HG02981 (cell line): ENCODE measurements around the gene PIK3CA.
"Not testable (repeated sequence)": the region's sequence is repeated elsewhere in the genome, so short reads cannot be mapped to it uniquely, and the experiment has no call there.

Source experiments
- ATAC-seq: cut with Tn5 transposase; IDR thresholded peaks from one replicate; pipeline ENCODE4 v1.9.1; 2021; ENCODE audit warnings: mild to moderate bottlenecking, moderate library complexity; ENCODE audit not compliant: unreplicated experiment

PIK3CA gene

DNA sequence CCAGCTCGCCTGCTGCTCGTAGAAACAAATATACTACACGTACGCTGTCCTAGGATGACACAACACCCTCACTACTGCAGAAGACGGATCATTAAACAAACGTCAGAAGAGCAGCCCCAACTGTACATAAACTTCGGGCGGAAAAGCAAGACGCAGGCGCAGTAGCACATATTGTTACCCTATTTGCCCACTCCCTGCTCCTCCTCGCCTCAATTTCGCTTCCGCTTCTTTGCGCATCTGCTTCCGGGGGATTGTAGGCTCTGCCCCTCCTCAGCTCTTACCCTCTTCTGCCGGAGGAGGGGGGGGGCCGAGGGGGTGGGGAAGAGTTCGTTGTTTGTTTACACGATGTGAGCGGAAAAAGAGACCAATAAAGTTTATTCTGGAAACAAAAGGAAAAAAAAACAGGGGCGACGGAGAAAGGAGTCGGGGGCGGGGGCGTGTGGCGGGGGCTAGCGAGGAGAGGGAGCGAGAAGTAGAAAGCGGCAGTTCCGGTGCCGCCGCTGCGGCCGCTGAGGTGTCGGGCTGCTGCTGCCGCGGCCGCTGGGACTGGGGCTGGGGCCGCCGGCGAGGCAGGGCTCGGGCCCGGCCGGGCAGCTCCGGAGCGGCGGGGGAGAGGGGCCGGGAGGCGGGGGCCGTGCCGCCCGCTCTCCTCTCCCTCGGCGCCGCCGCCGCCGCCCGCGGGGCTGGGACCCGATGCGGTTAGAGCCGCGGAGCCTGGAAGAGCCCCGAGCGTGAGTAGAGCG is at the start of gene PIK3CA:
Gene PIK3CA (plus strand): TSS at position 485 of the 743 bp plus-strand sequence. CDS start 50,469 bp downstream, outside the sequence.
- peak; percentile 75 for ATAC-seq

DNA sequence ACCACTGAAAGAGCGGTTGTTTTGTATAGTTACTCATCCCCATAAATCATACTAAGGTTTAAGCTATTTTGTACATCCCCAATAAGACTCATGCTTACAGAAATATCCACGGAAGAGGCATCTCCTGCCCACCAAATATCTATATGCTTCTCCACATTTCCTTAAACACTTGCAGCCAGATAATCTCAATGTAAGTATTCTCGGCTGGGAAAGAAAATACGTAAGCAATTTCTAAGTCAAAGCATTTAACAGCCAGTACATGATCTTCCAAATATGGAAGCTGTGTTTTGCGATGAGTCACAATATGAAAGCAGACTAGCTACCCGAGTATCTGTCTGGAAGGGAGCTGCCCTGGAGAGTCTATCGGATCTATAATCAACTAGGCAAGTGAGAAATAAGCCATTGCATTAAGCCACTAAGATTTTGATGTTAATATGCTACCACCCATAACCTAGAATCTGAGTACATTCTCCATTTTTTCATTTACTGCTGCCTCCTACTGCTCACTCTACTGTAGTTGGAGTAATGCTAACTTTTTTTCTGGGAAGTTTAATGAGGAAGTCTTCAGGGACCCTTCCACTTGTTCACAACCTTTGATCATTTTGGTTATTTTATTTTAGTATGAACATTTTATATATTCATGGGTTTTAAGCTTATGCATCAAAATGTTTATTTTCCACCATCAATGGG is 49.6 kb upstream of the PIK3CA start:
- no peak for ATAC-seq

DNA sequence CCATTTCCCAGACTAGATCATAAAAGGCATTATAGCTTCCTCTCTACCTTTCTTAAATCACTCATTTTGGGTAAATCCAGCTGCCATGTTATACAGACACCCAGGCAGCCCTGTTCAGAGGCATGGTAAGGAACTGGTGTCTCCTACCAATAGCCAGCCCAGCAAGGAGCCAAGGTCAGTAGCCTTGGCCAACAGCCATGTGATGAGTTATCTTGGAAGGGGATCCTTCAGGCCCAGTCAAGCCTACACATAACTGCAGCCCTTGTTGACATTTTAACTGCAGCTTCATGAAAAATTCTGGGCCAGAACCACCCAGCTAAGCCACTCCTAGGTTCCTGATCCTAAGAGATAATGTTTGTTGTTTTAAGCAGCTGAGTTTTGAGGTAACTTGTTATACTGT is 47.5 kb upstream of the PIK3CA start:
- ATAC-seq = no peak

DNA sequence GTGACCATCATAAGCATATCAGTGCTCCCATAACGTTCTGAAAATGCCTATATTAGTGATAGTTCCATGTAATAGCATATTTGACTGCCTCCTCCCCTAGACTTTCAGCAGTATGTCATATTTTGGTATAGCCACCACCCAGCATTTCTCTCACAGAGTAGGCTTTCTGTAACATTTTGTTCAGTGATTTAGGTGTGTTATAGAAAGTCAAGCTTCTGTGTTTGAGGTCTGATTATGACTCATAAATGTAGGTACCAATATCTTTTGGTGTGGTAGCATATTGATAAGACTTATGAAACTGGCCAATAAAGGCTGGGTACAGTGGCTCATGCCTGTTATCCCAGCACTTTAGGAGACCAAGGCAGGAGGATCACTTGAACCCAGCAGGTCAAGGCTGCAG is 42.3 kb upstream of the PIK3CA start:
- ATAC-seq = no peak

DNA sequence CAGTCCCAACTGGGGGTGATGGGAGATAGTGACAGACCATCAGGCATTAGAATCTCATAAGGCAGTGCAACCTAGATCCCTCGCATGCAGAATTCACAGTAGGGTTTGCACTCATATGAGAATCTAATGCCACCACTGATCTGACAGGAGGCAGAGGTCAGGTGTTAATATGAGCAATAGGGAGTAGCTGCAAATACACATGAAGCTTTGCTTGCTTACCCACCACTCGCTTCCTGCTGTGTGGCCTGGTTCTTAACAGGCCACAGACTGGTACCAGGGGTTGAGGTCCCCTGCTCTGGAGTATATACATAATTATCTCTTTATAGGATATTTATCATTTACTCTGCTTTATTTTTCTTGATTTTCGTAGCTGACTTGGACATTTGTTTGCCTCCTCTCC is 40.5 kb upstream of the PIK3CA start:
- ATAC-seq = no peak

DNA sequence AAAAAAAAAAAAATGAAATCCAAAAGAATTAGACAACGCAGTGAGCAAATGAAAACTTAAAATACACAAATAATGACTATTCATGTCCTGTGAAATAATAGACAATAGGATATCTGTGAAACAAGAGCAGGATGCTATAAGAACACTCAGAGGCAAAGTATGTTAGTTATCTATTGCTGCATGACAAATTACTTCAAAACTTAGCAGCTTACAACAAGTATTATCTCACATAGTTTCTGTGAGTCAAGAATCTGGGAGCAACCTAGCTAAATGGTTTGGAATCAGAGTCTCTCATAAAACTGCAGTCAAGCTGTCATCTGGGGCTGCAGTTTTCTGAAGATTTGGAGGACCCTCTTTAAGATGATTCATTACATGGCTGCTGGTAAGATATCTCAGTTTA is 40.1 kb upstream of the PIK3CA start:
- ATAC-seq = no peak

DNA sequence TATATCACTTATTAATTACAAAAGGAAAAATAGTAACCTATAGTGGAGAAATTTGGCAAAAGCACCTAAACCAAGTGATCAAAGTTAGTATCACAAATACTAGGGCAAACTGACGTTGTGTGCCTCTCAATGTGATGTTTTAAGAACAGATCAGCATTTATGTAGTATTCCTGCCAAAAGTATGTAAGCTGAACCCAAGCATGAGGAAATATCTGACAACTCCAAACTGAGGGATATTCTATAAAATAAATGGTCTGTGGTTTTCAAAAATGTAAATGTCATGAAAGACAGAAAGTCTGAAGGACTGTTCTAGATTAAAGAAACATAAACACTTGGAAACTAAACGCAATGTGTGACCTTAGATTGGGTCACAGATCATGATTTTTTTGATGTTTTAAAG is 34.3 kb upstream of the PIK3CA start:
- ATAC-seq = no peak

DNA sequence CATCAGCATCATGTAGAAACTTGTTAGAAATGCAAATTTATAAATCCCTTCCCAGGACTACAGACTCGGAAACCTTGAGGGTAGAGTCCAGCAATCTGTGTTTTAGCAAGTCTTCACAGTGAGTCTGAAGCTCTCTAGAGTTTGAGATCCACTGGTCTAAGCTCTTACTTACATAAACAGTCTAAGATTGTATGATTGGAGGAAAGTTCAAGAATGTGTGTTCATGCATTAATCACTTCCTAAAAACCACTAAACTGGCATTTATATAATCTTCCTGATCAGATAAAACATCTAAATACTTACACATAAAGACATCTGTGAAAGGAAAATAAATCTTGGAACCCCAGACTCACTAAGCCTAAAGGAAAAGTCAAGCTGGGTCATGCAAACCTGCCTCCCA is 32.7 kb upstream of the PIK3CA start:
- not testable (repeated sequence) for ATAC-seq

DNA sequence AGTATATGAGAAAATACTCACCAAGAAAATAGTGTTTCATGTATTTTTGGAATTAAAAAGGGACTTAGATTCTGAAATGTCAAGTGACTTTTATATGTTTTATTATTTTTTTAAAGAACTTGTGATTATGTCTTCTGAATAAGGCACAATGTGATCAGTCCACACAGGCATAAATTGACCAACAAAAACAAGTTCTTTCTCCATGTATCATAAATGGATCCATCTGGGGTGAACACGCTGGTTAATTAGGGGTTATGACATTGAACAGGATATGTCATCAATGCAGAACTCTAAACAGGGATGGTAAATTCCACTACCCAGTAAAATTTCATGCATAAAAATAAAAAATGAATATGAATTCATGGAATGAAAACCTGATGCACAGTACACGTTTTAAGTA is 31.3 kb upstream of the PIK3CA start:
- no peak for ATAC-seq

DNA sequence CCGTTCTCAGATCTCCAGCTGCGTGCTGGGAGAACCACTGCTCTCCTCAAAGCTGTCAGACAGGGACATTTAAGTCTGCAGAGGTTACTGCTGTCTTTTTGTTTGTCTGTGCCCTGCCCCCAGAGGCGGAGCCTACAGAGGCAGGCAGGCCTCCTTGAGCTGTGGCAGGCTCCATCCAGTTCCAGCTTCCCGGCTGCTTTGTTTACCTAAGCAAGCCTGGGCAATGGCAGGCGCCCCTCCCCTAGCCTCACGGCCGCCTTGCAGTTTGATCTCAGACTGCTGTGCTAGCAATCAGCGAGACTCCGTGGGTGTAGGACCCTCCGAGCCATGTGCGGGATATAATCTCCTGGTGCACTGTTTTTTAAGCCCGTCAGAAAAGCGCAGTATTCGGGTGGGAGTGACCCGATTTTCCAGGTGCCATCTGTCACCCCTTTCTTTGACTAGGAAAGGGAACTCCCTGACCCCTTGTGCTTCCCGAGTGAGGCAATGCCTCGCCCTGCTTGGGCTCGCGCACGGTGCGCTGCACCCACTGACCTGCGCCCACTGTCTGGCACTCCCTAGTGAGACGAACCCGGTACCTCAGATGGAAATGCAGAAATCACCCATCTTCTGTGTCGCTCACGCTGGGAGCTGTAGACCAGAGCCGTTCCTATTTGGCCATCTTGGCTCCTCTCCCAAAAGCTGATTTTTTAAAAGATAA is 15.8 kb upstream of the PIK3CA start:
- not testable (repeated sequence) for ATAC-seq

DNA sequence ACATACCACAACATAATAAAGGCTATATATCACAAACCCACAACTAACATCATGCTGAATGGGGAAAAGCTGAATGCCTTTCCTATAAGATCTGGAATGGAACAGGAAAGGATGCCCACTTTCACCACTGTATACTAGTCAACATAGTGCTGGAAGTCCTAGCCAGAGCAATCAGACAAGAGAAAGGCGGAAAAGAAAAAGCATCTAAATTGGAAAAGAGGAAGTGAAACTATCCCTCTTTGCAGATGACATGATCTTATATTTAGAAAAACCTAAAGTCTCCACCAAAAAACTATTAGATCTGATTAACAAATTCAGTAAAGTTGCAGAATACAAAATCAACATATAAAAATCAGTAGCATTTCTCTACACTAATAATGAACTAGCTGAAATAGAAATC is 14.6 kb upstream of the PIK3CA start:
- no peak for ATAC-seq

DNA sequence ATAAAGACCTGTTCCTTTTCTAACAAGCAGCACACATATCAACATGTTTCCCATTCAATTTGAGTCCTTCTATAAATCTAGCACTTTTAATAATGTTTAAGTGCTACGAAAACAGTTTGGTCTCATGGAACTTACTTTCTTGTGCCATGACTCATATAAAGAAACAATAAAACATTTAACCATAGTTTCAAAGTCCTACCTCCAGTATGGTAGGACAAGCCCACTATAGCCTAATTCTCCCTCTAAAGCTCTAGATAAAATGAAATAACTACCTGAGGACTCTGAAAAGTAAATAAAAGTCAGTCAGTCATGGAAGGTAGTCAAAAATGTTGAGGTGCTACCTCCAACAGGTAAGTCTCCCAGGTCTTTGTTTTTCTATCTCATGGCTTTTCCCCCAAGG is 12.0 kb upstream of the PIK3CA start:
- ATAC-seq = no peak

DNA sequence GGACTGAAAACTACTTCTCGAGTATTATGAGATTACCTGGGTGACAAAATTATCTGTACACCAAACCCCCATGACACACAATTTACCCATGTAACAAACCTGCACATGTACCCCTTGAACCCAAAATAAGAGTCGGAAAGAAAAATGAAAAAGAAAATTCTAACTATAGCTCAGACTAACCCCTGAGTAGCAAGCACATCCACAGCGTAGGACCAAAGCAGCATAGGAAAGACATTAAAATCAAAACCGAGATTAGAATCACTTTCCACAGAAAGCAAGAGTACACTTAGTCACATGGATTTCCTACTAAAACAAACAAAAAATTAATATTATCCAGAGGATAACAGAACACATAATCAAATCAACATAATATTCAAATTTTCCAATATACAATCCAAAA is 6.3 kb upstream of the PIK3CA start:
- no peak for ATAC-seq

DNA sequence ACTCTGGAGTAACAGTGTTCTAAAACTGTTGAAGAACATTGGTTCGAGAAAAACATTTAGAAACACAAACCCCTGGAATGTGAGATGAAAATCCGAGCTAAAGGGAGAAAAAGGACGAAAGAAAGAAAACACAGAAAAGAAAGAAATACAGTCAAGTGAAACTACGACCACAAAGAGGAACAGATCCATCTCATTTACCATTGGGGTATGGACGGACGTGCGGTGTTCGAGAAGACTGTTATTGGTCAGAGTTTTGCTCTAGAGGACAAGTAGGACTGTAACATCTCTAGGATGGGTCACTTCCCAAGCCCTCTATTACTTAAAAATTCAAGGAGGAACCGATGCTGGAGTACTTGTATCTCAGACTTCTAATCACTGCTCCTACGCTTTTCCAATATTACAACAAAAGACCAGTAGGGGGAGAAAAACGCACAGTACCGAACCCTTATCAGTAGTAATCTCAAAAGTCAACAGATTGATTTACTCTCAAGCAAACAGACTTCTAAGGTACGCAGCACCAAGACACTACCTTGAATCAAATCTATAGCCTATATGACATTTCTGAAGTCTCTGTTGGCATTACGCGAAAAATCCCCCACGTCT is 1.1 kb upstream of the PIK3CA start:
- ATAC-seq = peak; percentile 32

DNA sequence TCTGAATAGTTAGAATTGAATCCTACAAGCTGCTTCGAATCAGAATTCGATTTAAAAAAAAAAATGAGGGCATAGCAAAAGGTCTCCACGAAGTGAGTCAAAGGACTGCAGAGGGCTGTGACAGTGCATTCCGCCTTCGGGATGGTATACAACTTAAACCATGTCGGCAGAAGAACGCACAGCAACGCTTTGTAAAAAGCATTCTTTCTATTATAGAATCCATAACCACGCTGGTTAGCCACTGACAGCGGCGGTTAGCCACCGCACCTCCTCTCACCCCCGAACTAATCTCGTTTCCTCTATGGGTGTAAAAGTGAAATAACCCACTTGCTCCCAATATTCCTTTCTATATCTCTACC is 664 bp upstream of the PIK3CA start:
- ATAC-seq = peak; percentile 22

DNA sequence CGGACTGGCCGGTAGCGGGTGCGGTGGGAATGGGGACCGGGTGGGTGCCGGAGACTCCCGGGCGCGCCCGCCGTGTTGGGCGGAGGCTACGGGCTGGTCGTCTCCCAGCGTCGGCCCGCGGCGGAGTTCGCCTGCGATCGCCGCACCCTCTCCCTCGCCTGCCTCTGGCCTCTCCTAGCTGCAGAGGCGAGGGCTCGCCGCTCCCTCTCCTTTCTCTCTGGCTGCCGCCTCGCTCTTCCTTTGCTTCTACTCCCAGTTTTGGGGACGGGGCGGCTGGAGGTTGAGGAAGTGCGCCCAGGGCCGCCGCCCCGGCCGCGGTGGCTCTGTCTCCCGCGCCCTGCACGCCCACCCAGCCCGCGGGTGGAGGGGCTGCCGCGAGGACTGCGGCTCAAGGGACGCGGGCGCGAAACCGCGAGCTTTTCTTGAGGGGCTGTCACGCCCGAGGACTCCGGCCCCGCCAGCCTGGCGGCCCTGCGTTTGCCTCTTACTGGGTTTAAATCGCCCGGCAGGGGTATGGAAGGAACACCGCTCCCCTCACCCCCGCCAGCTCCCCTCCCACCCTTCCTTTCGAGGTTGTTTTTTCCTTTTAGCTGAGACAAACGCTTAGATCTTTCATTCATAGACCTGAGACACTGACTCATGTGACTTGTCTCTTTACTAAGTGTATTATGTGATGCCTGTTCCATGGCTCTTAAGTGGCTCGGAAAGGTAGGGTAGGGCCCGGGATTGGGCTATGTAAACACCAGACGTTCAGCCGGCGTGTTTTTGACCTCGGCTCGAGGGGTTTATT is 654 bp downstream of the PIK3CA start:
- ATAC-seq = peak; percentile 18

DNA sequence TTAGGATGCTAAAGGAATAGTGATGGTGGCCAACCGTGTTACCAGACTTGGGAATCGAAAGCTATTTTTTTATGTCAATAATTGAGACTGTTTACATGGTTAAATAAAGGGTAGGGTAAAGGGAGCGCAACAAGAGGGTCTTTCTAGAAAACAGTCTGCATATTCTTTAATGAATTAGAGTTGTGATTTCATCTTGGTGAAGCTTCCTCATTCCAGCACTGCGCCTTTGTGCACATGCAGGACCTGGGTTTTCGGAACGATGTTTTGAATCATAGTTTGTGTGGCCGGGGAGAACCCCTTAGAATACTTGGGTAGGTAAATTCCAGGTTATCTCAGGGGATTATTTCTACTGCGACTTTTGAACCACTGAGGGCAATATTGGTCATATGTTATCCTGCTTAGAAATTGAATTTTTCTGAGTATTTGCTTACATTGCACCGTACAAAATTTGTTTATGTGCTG is 1.3 kb downstream of the PIK3CA start:
- ATAC-seq = peak; percentile 32

DNA sequence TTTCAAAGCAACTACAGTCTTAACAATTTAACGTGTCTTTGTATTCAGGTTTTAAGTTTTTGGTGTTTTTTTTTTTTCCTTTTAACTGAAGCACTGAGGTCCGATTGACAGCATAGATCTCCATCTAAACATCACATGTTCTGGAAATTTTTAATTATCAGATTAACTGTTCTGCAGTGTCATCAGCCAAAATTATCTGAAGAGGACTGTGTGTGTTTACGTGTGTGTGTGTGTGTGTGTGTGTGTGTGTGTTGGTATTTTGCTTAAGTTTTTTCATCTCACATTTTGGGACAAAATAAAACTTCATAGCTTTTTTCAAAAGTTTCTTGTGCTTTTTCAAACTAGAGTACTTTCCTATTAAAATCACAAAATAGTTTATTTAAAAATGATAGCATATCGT is 1.8 kb downstream of the PIK3CA start:
- no peak for ATAC-seq

DNA sequence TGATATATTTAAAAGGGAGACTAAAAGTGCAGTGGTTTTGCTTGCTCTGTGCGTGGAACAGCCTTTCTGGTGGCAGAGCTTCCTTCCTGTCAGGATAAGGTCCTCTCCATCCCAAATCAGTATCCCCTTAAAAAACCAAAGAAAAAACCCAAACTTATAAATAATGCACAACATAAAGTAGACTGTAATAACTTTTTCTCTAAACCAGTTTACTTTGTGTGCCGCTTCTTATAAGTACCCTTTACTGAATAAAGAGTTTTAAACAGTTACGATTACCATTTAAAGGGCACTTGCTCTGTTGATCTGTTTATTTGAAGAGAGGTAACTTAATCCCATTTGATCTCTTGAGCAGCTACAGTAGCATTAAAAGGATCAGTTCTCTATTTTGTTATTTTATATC is 2.5 kb downstream of the PIK3CA start:
- ATAC-seq = no peak

DNA sequence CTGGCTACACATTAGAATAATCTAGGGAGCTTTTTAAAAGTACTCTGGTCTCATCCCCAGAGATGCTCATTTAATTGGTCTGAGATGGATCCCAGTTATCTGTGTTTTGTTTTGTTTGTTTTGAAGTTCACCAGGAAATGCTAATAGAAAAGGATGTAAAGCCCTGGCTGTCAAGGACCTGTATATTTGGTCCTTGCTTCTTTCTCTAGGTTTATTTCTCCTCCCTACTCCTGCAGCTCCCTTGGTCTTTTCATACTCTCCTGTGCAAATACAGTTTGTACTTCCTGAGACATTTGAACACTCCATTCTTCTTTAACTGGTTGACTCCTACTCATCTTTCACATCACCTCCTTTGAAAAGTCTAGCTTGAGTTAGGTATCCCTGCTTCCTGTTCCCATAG is 3.3 kb downstream of the PIK3CA start:
- ATAC-seq = no peak

DNA sequence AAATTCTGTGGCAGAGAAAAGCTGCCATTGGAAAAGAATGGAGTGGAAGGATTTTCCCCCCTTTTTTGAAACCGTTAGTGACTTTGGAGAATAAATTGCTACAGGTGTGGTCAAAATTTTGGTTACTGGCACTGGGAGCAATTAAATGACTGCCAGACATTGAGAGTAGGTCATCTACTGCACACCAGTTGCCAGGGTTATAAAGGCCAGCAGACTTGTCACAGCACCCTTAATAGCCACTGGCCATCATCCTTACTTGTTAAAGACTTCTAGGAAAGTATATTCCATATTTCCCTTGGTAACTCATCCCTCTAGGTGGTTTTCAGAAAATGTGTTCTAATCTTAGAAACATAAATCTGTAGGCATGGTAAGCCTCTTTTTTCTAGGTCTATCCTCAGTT is 8.0 kb downstream of the PIK3CA start:
- no peak for ATAC-seq
